Esophagus muscularis mucosa (tissue), 4 donors: ENCODE data around the gene EGLN2.

Experiments used
- EP300 ChIP-seq: sonication (generic); formaldehyde crosslinking; IDR thresholded peaks from one replicate; pipeline ENCODE4 v1.6.1; 2017; ENCODE audit warnings: antibody characterized with exemption
- POLR2A ChIP-seq: fragments of 450-650 bp; IDR thresholded peaks from one replicate; pipeline ENCODE4 v1.6.1; 2017; ENCODE audit warnings: antibody characterized with exemption, moderate library complexity, mild to moderate bottlenecking, low read depth
- TF ChIP-seq, protein P1 (sequence below), 3 experiments: fragments of 200-600 bp in 2 of 3; fragments of 450-650 bp in 1 of 3; sonication (generic) in 2 of 3; IDR thresholded peaks; one replicate each; pipeline ENCODE4 v1.5.1; 2017 to 2019; ENCODE audit warnings: antibody characterized with exemption in 3 of 3, mild to moderate bottlenecking in 2 of 3, moderate library complexity in 1 of 3

DNA sequence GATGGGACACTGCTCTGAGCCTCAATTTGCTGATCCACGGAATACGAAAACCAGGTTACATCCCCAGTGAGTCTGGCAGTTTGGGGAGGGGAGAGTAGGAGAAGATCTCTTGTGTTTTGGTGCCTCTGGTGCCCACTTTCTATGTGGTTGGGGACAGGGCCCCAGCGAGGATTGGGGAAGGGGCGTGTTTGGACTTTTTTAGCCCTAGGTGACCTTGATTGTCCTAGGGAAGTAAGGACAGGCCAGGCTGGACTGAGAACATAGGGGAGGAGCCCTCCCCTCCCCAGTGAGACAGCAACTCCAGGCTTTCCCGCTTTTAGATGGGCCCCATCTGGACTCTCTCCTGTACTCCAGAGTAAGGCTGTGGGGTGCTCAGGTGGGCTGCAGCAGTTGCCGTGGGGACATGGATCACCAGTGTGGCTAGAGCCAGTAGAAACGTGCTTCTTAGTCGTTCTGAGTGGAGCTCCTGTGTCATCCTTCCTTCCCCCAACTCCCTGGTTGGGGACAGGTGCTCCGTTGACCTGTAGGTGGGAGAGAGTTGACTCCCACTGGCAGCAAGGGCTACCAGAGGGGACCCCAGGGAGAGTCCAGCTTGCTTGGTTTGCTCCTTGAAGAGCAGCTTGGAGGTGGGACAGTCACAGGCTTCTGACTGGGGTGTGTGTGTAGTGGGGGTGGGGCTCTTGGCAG is 4.3 kb downstream of the EGLN2 start:
- TF ChIP-seq, protein P1, sequence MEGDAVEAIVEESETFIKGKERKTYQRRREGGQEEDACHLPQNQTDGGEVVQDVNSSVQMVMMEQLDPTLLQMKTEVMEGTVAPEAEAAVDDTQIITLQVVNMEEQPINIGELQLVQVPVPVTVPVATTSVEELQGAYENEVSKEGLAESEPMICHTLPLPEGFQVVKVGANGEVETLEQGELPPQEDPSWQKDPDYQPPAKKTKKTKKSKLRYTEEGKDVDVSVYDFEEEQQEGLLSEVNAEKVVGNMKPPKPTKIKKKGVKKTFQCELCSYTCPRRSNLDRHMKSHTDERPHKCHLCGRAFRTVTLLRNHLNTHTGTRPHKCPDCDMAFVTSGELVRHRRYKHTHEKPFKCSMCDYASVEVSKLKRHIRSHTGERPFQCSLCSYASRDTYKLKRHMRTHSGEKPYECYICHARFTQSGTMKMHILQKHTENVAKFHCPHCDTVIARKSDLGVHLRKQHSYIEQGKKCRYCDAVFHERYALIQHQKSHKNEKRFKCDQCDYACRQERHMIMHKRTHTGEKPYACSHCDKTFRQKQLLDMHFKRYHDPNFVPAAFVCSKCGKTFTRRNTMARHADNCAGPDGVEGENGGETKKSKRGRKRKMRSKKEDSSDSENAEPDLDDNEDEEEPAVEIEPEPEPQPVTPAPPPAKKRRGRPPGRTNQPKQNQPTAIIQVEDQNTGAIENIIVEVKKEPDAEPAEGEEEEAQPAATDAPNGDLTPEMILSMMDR (IDR thresholded peaks at IDR 0.05), result no peak
- TF ChIP-seq POLR2A (no peak), EP300 (no peak)
